NCI-H345 treated with DMSO at 0.1 percent for 48 hours (cell line): ENCODE data around the gene KBTBD13.
"Not testable (repeated sequence)": the region's sequence is repeated elsewhere in the genome, so short reads cannot be mapped to it uniquely, and the experiment has no call there.

Source experiments
- DNase-seq: peaks from one replicate; lab custom pipeline; 2025; ENCODE audit not compliant: unreplicated experiment; lab: John Stamatoyannopoulos, UW

KBTBD13 gene

GRCh38 chr15:65076486-65077290, at the start of gene KBTBD13:
Gene KBTBD13 (plus strand): TSS chr15:65076746. CDS start chr15:65076816, 70 bp downstream.
- no peak for DNase-seq

GRCh38 chr15:65026756-65027155, 49.8 kb upstream of the KBTBD13 start:
- no peak for DNase-seq

- DNase-seq: no peak
These were observed 49.0 kb upstream of the KBTBD13 start for GRCh38 chr15:65027593-65027992.

GRCh38 chr15:65028338-65028737, 48.2 kb upstream of the KBTBD13 start:
- no peak for DNase-seq

- DNase-seq: peak; percentile 33
These were observed 47.4 kb upstream of the KBTBD13 start, which contains the start of gene MTFMT for GRCh38 chr15:65028921-65029735. Gene MTFMT (minus strand): TSS chr15:65029639. CDS start chr15:65029613, 26 bp downstream.

- no peak for DNase-seq
These were observed 46.8 kb upstream of the KBTBD13 start for GRCh38 chr15:65029736-65030208.

GRCh38 chr15:65032801-65033537, 43.6 kb upstream of the KBTBD13 start:
- no peak for DNase-seq

GRCh38 chr15:65033659-65034269, 42.8 kb upstream of the KBTBD13 start:
- peak; percentile 2 for DNase-seq

GRCh38 chr15:65034719-65035118, 41.8 kb upstream of the KBTBD13 start:
- no peak for DNase-seq

- no peak for DNase-seq
These were observed 39.2 kb upstream of the KBTBD13 start for GRCh38 chr15:65037309-65037708.

- no peak for DNase-seq
These were observed 38.1 kb upstream of the KBTBD13 start for GRCh38 chr15:65038428-65038827.

- DNase-seq: no peak
These were observed 37.7 kb upstream of the KBTBD13 start for GRCh38 chr15:65038836-65039235.

- DNase-seq: no peak
These were observed 36.1 kb upstream of the KBTBD13 start for GRCh38 chr15:65040461-65040860.

GRCh38 chr15:65041787-65042186, 34.8 kb upstream of the KBTBD13 start:
- no peak for DNase-seq

GRCh38 chr15:65042776-65043327, 33.7 kb upstream of the KBTBD13 start:
- DNase-seq: no peak

- not testable (repeated sequence) for DNase-seq
These were observed 32.3 kb upstream of the KBTBD13 start for GRCh38 chr15:65044218-65044617.

GRCh38 chr15:65044724-65045481, 31.6 kb upstream of the KBTBD13 start, which contains the start of gene SLC51B:
Gene SLC51B (plus strand): TSS chr15:65045387. CDS start chr15:65050005, 4,618 bp downstream.
- no peak for DNase-seq

GRCh38 chr15:65048241-65048640, 28.3 kb upstream of the KBTBD13 start:
- no peak for DNase-seq

GRCh38 chr15:65049418-65049840, 27.1 kb upstream of the KBTBD13 start:
- peak; percentile 88 for DNase-seq
